Transverse colon (tissue), 3 donors: ENCODE results near the gene SLC22A23.

Source experiments
- CTCF ChIP-seq, 5 experiments: fragments of 200-600 bp in 3 of 5; fragments of 450-650 bp in 2 of 5; sonication (generic) in 3 of 5; IDR thresholded peaks; 1 replicate in 2 of 5; 2 replicates in 3 of 5; pipeline ENCODE4 v1.5.1; 2016 to 2017; ENCODE audit warnings: antibody characterized with exemption in 5 of 5, inconsistent platforms in 3 of 5, mild to moderate bottlenecking in 2 of 5, moderate library complexity in 1 of 5
- EP300 ChIP-seq: sonication (generic); formaldehyde crosslinking; IDR thresholded peaks from one replicate; pipeline ENCODE4 v1.6.1; 2017; ENCODE audit warnings: antibody characterized with exemption, low read depth
- POLR2A ChIP-seq: fragments of 450-650 bp; IDR thresholded peaks from one replicate; pipeline ENCODE4 v1.6.1; 2016; ENCODE audit warnings: antibody characterized with exemption, mild to moderate bottlenecking, moderate library complexity

- TF ChIP-seq EP300 (no peak), CTCF (IDR thresholded peaks at IDR 0.05) (no peak), POLR2A (no peak)
These were observed 95.4 kb downstream of the SLC22A23 start for GRCh38 chr6:3361312-3362037.
